RPMI7951 (cell line): Measurements from ENCODE around the gene CERS4. TPM values are rescaled to one million over a fixed set of nuclear protein-coding genes. Genes with fewer than 3 reads are reported as not detected.
"Not testable (repeated sequence)": the region's sequence is repeated elsewhere in the genome, so short reads cannot be mapped to it uniquely, and the experiment has no call there.

ENCODE experiments used
- DNase-seq: peaks from one replicate; pipeline ENCODE4 v3.0.0-alpha.2; 2012; ENCODE audit warnings: low read depth
- total RNA-seq: library from RNA; depleted of rRNA; stranded (reverse); fragments of >200 nt; shearing (Covaris generic); gene quantifications from 2 replicates; pipeline ENCODE4 v1.2.3, GENCODE V29; 2014

The CERS4 gene
- total RNA-seq, 1 experiment from 2014 or later = 0.24 TPM

DNA sequence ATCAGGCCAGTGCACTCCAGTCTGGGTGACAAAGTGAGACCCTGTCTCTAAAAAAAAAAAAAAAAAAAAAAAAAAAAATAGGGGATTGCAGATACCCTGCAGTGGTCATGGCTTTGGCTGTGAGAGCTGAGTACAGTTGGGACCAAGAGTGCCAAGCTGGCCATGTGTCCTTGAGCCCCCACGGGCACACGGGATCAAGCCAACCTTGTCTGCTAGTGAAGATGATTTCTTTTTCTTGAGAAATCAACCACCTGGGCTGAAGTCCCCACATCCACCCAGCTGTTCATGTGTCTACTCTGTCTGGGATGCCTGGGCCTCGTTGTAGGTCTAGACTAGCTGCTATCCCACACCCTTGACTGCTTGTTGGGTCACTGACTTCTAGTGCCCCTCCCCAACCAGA, 34.0 kb downstream of the CERS4 start:
- no peak for DNase-seq

DNA sequence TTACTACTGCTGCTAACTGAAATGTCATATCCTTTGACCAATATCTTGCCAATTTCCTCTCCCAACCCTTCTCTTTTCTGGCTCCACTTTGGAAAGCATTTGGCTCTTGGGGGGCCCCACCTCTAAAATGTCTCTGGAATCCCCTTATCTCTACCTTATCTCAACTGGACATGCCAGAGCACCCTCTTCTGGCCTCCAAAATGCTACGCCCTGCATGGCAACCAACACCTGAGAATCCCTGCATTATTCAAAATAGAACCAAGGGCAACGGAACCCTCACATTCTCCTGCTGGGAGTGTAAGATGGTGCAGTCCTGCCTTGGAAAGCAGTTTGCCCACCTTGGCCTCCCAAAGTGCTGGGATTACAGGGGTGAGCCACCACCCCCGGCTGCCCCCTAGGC, 35.3 kb downstream of the CERS4 start:
- DNase-seq = no peak

DNA sequence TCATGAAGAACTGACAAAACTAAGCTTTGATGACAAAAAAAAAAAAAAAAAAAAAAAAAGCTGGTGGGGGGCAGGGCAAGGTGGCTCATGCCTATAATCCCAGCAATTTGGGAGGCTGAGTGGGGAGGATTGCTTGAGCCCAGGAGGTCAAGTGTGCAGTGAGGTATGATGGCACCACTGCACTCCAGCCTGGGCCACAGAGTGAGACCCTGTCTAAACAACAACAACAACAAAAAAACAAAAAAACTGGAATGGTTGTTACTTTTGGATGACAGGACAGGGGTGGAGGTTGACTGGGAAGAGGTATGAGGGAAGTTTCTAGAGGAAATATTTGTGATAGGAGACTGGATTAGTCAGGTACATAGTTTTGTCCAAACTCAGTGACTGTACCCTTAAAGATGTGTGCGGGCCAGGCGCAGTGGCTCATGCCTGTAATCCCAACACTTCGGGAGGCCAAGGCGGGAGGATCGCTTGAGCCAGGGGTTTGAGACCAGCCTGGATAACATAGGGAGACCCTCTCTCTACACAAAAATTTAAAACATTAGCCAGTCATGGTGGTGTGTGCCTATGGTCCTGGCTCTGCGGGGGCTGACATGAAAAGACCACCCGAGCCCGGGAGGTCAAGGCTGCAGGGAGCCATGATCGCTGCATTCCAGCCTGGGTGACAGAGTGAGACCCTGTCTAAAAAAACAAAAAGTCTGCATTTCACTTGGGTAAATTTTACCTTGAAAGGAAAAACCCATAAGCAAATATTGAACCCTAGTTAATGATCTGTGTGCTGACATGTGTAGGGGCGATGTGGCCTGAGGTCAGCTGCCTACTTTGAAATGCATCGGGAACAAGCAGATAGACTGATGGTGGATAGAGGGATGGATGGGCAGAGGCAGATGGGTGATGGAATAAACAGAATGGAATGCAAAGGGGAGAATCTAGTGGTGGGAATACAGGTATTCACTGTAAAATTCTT, 37.0 kb downstream of the CERS4 start:
- no peak for DNase-seq

DNA sequence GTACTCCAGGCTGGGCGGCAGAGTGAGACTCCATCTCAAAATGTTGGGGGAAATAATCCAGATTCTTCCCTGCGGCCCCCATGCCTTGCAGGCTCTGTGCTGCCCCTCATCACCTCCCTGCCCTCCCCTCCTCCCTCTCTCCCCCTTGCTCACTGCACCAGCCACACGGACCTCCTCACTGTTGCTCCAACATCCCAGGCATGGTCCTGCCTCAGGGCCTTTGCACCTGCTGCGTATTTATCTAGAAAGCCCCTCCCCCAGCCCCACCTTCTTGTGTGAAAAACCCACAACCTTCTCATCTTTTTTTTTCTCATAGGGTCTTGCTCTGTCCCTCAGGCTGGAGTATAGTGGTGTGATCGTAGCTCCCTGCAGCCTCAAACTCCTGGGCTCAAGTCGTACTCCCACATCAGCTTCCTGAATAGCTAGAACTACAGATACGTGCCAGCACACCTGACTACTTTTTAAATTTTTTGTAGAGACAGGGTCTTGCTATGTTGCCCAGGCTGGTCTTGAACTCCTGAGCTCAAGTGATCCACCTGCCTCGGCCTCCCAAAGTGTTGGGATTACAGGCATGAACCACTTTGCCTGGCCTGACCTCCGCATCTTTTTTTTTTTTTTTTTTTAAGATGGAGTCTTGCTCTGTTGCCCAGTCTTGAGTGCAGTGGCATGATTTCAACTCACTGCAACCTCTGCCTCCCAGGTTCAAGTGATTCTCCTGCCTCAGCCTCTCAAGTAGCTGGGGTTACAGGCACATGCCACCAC, 38.1 kb downstream of the CERS4 start:
- not testable (repeated sequence) for DNase-seq

DNA sequence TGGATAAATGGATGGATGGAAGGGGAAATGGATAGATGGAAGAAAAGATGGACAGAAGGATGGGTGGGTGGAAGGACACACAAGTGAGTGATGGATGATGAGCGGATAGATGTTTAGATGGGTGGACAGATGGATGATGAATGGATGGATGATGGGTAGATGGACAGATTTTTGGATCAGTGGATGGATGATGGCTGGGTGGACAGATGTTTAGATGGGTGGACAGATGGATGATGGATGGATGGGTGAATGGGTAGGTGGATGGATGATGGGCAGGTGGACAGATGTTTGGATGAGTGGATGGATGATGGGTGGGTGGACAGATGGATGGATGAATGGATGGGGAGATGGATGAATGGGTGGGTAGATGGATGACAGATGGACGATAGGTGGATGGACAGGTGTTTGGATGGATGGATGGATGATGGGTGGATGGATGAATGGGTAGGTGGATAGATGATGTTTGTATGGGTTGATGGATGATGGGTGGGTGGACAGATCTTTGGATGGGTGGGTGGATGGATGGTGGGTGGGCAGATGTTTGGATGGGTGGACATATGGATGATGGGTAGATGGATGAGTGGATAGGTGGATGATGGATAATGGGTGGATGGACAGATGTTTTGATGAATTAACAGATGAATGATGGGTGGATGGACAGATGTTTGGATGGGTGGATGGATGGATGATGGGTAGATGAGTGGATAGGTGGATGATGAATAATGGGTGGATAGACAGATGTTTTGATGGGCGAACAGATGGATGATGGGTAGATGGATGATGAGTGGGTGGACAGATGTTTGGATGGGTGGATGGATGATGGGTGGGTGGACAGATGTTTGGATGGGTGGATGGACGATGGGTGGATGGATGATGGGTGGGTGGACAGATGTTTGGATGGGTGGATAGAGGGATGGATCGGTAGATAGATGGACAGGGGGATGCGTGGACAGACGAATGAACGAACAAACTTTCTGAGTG, 39.5 kb downstream of the CERS4 start:
- no peak for DNase-seq

DNA sequence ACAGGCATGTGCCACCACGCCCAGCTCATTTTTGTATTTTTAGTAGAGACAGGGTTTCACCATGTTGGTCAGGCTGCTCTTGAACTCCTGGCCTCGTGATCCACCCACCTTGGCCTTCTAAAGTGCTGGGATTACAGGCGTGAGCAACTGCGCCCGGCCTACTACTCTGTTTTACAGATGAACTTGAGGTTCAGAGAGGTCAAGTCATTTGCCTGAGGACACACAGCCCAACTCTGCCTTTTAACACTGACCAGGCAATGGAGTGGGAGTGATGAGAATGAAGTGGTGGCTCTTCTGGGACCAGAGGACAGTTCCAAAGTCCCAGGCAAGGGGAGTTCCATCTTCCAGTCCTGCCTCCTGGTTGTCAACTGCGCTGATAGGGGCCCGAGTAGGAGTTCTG, 41.4 kb downstream of the CERS4 start:
- DNase-seq = no peak

DNA sequence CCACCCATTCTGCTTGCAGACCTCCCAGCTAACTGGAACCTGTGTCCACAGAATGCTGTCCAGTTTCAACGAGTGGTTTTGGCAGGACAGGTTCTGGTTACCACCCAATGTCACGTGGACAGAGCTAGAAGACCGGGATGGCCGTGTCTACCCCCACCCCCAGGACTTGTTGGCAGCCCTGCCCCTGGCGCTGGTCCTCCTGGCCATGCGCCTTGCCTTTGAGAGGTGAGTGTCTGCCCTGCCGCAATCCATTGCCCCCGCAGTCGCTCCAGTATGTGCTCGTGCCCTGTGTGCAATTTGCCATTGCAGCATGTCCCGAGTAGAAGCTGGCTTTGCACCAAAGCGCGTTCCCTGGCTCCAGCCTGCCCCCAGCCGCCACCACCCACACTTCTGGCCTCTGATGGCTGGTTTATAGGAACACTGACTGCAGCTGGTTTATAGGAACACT, 41.9 kb downstream of the CERS4 start:
- no peak for DNase-seq

DNA sequence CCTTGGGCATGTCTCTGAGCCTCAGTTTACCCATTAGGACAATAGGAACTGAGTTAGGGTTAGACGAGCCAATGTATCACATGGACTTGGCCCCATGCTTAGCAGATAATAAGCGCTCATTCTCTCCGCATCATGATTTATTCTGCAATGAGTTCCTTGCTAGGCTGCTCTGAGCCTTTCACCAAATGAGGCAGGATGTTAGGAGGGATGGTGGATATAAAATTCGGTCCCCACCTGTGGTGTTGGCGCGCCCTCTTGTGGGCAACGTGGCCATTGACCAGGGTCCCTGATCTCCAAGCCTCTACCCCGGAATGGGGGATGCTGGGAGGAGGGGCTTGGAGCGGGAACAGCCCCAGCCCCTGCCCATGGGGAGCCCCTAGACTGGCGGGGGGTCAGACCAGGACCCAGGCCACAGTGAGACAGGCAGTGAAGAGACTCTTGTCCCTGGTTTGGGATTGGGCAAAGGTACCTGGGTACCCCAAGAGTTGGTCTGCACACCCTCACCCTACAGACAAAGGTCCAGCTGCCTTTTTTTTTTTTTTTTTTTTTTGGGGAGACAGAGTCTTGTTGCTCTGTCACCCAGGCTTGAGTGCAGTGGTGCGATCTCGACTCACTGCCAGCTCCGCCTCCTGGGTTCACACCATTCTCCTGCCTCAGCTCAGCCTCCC, 43.9 kb downstream of the CERS4 start:
- DNase-seq = peak; percentile 62

DNA sequence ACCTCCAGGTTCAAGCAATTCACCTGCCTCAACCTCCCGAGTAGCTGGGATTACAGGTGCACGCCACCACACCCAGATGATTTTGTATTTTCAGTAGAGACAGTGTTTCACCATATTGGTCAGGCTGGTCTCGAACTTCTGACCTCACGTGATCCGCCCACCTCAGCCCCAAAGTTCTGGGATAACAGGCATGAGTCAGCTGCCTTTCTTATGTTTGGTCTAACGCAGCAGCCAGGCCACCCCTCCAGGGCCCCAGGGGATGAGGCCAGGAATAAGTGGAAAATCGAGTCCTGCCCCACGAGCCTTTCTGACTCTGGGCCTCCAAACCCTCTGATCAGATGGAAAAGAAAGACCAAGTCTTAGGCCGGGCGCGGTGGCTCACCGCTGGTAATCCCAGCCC, 44.5 kb downstream of the CERS4 start:
- no peak for DNase-seq

DNA sequence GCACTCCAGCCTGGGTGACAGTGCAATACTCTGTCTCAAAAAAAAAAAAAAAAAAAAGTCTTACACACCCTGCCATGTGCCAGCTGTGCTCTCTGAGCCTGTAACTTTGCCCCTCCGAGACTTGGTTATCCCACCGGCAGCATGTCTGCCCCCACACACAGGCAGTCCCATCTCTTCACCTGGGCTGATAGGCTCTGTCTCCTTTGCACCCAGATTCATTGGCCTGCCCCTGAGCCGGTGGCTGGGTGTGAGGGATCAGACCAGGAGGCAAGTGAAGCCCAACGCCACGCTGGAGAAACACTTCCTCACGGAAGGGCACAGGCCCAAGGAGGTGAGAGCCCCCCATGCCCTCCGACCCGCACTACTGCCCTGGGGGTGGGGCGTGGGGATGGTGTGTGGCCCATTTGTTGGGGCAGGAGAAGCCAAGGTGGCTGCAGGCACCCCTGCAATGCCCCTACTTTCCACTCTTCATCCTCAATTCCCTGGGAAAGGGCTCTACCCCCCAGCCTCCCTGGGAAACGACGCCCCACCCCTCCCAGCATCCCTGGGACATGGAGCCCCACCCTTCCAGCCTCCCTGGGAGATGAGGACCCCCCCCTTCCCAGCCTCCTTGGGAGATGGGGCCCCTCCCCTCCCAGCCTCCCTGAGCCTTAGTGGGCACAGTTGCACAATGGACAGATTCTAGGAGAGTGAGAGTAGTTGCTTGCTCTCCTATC, 45.3 kb downstream of the CERS4 start:
- no peak for DNase-seq

DNA sequence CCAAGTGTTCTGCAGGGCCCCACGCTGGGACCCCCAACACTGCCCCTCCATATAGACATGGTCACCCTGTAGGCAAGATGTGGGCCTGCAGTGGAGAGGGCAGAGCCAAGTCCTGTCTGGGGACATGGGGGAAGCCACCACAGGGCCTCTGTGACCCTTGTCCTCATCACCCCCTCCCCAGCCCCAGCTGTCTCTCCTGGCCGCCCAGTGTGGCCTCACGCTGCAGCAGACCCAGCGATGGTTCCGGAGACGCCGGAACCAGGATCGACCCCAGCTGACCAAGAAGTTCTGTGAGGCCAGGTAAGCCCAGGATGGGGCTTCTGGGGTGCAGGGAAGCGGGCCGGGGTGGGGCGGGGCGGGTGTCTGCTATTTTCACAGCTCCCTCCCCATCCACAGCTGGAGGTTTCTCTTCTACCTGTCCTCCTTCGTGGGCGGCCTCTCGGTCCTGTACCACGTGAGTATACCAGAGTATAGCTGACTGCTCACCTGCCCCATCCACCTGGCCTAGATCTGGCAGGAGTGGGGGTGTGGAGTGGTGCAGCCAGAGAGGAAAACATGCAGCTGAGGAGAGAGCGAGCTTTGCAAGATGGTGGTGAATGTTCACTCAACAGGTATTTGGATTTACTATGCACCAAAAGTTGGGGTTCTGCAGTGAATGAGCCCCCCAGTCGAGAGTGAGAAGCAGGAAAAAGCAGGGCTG, 46.4 kb downstream of the CERS4 start:
- no peak for DNase-seq

DNA sequence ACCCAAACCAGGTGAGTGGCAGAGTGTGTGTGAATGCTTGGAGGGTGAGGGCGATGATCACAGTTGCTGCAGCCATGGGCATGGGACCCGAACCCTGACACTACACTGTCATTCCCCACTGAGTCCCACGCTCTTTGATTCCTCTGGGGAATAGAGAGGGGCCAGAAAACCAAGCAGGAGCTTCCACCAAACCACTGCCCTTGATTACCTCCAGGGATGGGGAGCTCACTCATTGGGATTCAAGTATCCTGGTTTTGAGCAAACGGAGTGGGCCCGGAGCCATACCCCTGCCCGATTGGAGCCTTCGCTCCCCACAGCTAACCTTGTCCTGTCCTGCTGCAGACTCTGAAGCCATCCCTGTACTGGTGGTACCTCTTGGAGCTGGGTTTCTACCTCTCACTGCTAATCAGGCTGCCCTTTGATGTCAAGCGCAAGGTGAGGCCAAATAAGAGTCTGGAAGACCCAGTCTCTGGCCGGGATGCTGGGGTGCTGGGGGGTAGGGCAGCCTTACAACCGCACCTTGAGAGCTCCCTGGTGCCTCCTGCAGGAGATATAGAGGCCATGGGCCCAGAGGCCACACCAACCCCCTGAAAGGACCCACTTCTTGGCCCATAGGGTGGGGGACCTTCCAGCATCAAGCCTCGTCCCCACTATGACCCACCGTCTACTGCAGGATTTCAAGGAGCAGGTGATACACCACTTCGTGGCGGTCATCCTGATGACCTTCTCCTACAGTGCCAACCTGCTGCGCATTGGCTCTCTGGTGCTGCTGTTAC, 47.3 kb downstream of the CERS4 start:
- no peak for DNase-seq

DNA sequence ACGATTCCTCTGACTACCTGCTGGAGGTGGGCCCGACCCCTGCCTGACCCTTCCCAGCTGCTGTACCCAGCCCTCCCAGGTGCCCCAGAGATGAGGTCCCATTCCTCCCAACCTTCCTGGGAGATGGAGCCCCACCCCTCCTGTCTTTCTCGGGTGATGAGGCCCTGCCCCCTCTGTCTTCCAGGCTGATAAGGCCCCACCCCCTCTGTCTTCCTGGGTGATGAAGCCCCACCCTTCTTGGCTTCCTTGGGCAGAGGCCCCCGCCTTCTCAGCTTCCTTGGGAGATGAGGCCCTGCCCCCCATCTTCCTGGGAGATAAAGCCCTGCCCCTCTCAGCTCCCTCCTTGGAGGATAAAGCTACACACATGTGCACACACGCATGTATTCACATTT, 47.9 kb downstream of the CERS4 start:
- no peak for DNase-seq

DNA sequence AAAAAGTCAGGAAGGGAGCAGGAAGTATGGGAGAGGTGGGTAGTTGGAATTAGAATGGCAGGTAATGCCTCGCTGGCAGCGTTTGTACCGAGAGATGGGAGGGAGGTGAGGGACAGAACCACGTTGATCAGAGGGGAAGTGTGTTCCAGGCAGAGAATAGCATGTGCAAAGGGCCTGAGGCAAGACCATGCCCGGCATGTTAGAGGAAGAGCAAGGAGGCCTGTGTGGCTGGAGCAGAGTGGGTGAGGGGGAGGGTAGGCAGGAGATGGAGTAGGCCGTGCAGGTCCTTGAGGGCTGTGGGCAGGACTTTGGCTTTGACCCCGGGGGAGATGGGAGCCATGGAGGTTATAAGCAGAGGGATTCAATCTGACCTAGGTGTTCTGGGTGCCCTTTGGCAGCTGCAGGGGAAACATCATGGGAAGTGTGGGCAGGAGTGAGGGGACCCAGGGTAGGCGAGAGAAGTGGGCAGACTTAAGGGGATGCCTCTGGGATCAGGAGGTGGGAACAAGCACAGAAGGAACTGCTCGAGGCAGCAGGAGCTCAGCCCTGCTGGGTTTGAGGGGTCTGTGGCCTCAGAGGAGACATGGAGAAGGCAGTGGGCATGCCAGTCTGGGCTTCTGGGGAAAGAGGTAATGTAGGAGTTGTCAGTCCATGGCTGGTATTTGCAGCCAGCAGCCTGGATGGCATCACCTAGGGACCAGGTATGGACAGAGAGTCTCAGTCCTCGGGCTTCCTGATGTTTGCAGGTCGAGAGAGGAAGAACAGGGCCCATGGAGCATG, 50.2 kb downstream of the CERS4 start:
- no peak for DNase-seq

DNA sequence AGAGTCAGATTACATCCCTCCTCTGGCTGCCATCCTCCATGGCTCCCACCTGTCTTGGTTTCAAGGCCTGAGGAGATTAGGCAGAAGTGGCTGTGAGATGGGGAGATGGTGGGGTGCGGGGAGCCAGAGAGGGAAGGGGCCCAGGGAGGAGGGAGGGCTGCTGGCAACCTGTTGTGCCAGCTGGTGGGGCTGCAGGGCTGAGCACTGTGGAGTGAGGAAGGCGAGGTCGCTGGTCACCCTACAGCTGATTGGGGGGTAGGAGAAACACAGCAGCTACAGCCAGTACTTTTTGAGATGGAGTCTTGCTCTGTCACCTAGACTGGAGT, 50.7 kb downstream of the CERS4 start:
- DNase-seq = no peak

DNA sequence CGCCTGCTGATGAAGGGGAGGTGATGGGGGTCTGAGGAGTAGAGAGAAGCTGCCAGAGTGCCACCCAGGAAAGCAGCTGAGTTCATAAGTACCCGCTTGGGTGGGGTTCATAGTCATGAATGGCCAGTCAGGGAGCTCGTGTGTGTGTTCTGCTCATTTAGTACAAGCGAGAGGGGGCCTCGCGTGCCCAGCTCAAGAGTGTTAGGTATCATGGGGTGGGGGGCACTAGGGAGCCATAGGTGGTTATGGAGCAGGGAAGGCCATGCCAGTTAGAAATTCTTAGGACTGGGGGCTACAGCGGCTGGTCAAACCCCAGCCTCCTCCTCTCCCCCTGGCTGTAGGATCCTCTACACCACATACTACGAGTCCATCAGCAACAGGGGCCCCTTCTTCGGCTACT, 52.2 kb downstream of the CERS4 start:
- DNase-seq = no peak

DNA sequence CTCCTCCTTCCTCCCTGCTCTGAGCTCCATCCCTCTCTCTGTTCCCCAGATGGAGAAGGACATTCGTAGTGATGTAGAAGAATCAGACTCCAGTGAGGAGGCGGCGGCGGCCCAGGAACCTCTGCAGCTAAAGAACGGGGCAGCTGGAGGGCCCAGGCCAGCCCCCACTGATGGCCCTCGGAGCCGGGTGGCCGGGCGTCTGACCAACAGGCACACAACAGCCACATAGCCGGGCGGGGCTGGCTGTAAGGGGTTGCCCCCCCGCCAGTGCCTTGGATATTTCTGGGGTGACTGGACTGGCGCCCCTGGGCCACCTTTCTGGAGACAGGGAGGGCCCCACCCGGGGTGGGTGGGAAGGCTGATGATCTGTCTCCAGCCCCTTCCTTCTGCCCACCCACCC, 52.7 kb downstream of the CERS4 start:
- DNase-seq = no peak

DNA sequence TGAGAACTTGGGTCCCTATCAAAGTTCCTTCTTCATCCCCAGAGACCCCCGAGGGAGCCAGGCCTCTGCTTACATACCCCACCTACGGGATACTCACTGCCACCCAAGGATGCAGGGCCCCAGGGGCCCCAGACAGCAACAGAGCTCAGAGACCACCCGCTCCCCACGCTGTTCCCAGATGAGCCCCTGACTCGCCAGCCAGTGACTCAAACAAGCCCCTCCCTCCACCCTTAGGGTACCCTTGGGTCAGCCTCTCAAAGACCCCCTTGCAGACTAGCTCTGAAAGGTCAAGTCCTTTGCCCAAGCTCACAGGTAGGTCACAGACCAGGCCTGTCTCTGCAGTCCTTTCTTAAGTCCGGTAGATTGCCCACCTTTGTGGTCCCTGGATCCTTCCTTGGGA, 53.3 kb downstream of the CERS4 start:
- no peak for DNase-seq
